ENCODE data around the gene TSPAN4.
A peak's percentile ranks its signal among the peaks of the same experiment; 100 is the strongest.

The TSPAN4 gene

GRCh38 chr11:833114-833791 is 9.4 kb upstream of the TSPAN4 start:
- peak overlapping the region; percentile 71 for H3K4me3 Mint-ChIP-seq
- peak overlapping the region; percentile 58 for H3K27ac Mint-ChIP-seq
- no peaks in the 10 kb centered on the region for H3K9me3 Mint-ChIP-seq
- peaks cover 27% of the 10 kb centered on the region for H3K36me3 Mint-ChIP-seq (ENCODE audit: low read depth)
- H3K27me3 Mint-ChIP-seq, result peaks cover 45% of the 10 kb centered on the region
- intact Hi-C loops (cut with micrococcal nuclease), result no loop called here
- H3K4me1 Mint-ChIP-seq (ENCODE audit: low read depth), result peaks cover 90% of the 10 kb centered on the region

GRCh38 chr11:833849-834311 is 8.8 kb upstream of the TSPAN4 start:
- peak overlapping the region; percentile 71 for H3K4me3 Mint-ChIP-seq
- peaks cover 34% of the 10 kb centered on the region for H3K36me3 Mint-ChIP-seq (ENCODE audit: low read depth)
- peaks cover 89% of the 10 kb centered on the region for H3K4me1 Mint-ChIP-seq (ENCODE audit: low read depth)
- H3K9me3 Mint-ChIP-seq, result no peaks in the 10 kb centered on the region
- peak overlapping the region; percentile 58 for H3K27ac Mint-ChIP-seq
- peaks cover 39% of the 10 kb centered on the region for H3K27me3 Mint-ChIP-seq
- intact Hi-C loops (cut with micrococcal nuclease), result no loop called here

- peak overlapping the region; percentile 58 for H3K27ac Mint-ChIP-seq
- peak overlapping the region; percentile 71 for H3K4me3 Mint-ChIP-seq
- H3K4me1 Mint-ChIP-seq (ENCODE audit: low read depth), result peaks cover 88% of the 10 kb centered on the region
- intact Hi-C loops (cut with micrococcal nuclease), result no loop called here
- H3K27me3 Mint-ChIP-seq, result peaks cover 31% of the 10 kb centered on the region
- H3K36me3 Mint-ChIP-seq (ENCODE audit: low read depth), result peaks cover 41% of the 10 kb centered on the region
- no peaks in the 10 kb centered on the region for H3K9me3 Mint-ChIP-seq
Measured at GRCh38 chr11:834371-835316, 8.0 kb upstream of the TSPAN4 start.

GRCh38 chr11:836274-836673 is 6.4 kb upstream of the TSPAN4 start:
- Mint-ChIP-seq H3K36me3 (ENCODE audit: low read depth) (peaks cover 58% of the 10 kb centered on the region), H3K4me3 (no peak overlapping the region), H3K27ac (no peak overlapping the region), H3K4me1 (ENCODE audit: low read depth) (peaks cover 87% of the 10 kb centered on the region), H3K27me3 (peaks cover 16% of the 10 kb centered on the region), H3K9me3 (no peaks in the 10 kb centered on the region)
- intact Hi-C loops (cut with micrococcal nuclease), result no loop called here

GRCh38 chr11:836700-837099 is 6.0 kb upstream of the TSPAN4 start:
- Mint-ChIP-seq H3K36me3 (ENCODE audit: low read depth) (peaks cover 62% of the 10 kb centered on the region), H3K4me3 (no peak overlapping the region), H3K27ac (no peak overlapping the region), H3K9me3 (no peaks in the 10 kb centered on the region), H3K27me3 (peaks cover 11% of the 10 kb centered on the region), H3K4me1 (ENCODE audit: low read depth) (peaks cover 86% of the 10 kb centered on the region)
- intact Hi-C loops (cut with micrococcal nuclease), result no loop called here

- H3K9me3 Mint-ChIP-seq, result no peaks in the 10 kb centered on the region
- peaks cover 5% of the 10 kb centered on the region for H3K27me3 Mint-ChIP-seq
- peaks cover 79% of the 10 kb centered on the region for H3K4me1 Mint-ChIP-seq (ENCODE audit: low read depth)
- peaks cover 62% of the 10 kb centered on the region for H3K36me3 Mint-ChIP-seq (ENCODE audit: low read depth)
- no peak overlapping the region for H3K27ac Mint-ChIP-seq
- H3K4me3 Mint-ChIP-seq, result no peak overlapping the region
- intact Hi-C loops (cut with micrococcal nuclease), result no loop called here
Measured at GRCh38 chr11:837189-837989, 5.3 kb upstream of the TSPAN4 start.

- peaks cover 62% of the 10 kb centered on the region for H3K36me3 Mint-ChIP-seq (ENCODE audit: low read depth)
- H3K27me3 Mint-ChIP-seq, result peaks cover 3% of the 10 kb centered on the region
Measured at GRCh38 chr11:837990-838307, 4.7 kb upstream of the TSPAN4 start.

GRCh38 chr11:838441-839279 is 4.0 kb upstream of the TSPAN4 start:
- no peak overlapping the region for H3K4me3 Mint-ChIP-seq
- intact Hi-C loops (cut with micrococcal nuclease), result no loop called here
- H3K27ac Mint-ChIP-seq, result no peak overlapping the region
- peaks cover 67% of the 10 kb centered on the region for H3K36me3 Mint-ChIP-seq (ENCODE audit: low read depth)
- H3K4me1 Mint-ChIP-seq (ENCODE audit: low read depth), result peaks cover 79% of the 10 kb centered on the region
- H3K27me3 Mint-ChIP-seq, result peaks cover 3% of the 10 kb centered on the region
- no peaks in the 10 kb centered on the region for H3K9me3 Mint-ChIP-seq

More at GRCh38 chr11:837990-838307, 4.7 kb upstream of the TSPAN4 start:
- H3K27ac Mint-ChIP-seq, result no peak overlapping the region
- peaks cover 76% of the 10 kb centered on the region for H3K4me1 Mint-ChIP-seq (ENCODE audit: low read depth)
- intact Hi-C loops (cut with micrococcal nuclease), result no loop called here
- H3K9me3 Mint-ChIP-seq, result no peaks in the 10 kb centered on the region
- no peak overlapping the region for H3K4me3 Mint-ChIP-seq

- no peak overlapping the region for H3K4me3 Mint-ChIP-seq
- intact Hi-C loops (cut with micrococcal nuclease), result no loop called here
- H3K27me3 Mint-ChIP-seq, result peaks cover 1% of the 10 kb centered on the region
- H3K36me3 Mint-ChIP-seq (ENCODE audit: low read depth), result peaks cover 73% of the 10 kb centered on the region
- H3K4me1 Mint-ChIP-seq (ENCODE audit: low read depth), result peaks cover 78% of the 10 kb centered on the region
- no peaks in the 10 kb centered on the region for H3K9me3 Mint-ChIP-seq
- H3K27ac Mint-ChIP-seq, result no peak overlapping the region
Measured at GRCh38 chr11:839280-839623, 3.4 kb upstream of the TSPAN4 start.

GRCh38 chr11:839875-840617 is 2.6 kb upstream of the TSPAN4 start:
- intact Hi-C loops (cut with micrococcal nuclease), result loop anchor here (5.0 kb wide), 1 partner anchor 33 kb away; the partner anchor contains the start of genes PIDD1 and RPLP2
- no peak overlapping the region for H3K4me3 Mint-ChIP-seq
- peaks cover 4% of the 10 kb centered on the region for H3K27me3 Mint-ChIP-seq
- H3K9me3 Mint-ChIP-seq, result no peaks in the 10 kb centered on the region
- peaks cover 75% of the 10 kb centered on the region for H3K4me1 Mint-ChIP-seq (ENCODE audit: low read depth)
- H3K36me3 Mint-ChIP-seq (ENCODE audit: low read depth), result peaks cover 79% of the 10 kb centered on the region
- H3K27ac Mint-ChIP-seq, result no peak overlapping the region

- peaks cover 76% of the 10 kb centered on the region for H3K4me1 Mint-ChIP-seq (ENCODE audit: low read depth)
- peaks cover 69% of the 10 kb centered on the region for H3K36me3 Mint-ChIP-seq (ENCODE audit: low read depth)
- H3K27ac Mint-ChIP-seq, result peak overlapping the region; percentile 93
- H3K27me3 Mint-ChIP-seq, result peaks cover 12% of the 10 kb centered on the region
- H3K4me3 Mint-ChIP-seq, result peak overlapping the region; percentile 81
- intact Hi-C loops (cut with micrococcal nuclease), result loop anchor here (5.0 kb wide), 1 partner anchor 35 kb away; the partner anchor contains the start of genes PIDD1 and RPLP2
- no peaks in the 10 kb centered on the region for H3K9me3 Mint-ChIP-seq
Measured at GRCh38 chr11:841981-842369, 677 bp upstream of the TSPAN4 start.

GRCh38 chr11:843086-843734 is 558 bp downstream of the TSPAN4 start:
- Mint-ChIP-seq H3K9me3 (no peaks in the 10 kb centered on the region), H3K27ac (peak overlapping the region; percentile 93), H3K27me3 (peaks cover 21% of the 10 kb centered on the region), H3K36me3 (ENCODE audit: low read depth) (peaks cover 69% of the 10 kb centered on the region), H3K4me1 (ENCODE audit: low read depth) (peaks cover 68% of the 10 kb centered on the region), H3K4me3 (peak overlapping the region; percentile 81)
- intact Hi-C loops (cut with micrococcal nuclease), result loop anchor here (5.0 kb wide), 1 partner anchor 36 kb away; the partner anchor contains the start of genes PIDD1 and RPLP2

All from dendritic cell treated with granulocyte-macrophage colony-stimulating factor and Interleukin-4, amounts not matched to agents 40 ng/mL and 50 ng/mL, for 4 days (primary cell).